Measurements from ENCODE around the gene NRP1.

- TF ChIP-seq CTCF (IDR thresholded peaks at IDR 0.05) (no peak), POLR2A (IDR thresholded peaks at IDR 0.05) (no peak)
These were observed 172.8 kb downstream of the NRP1 start for GRCh38 chr10:33161550-33162247.
